Karpas-422 (cell line): ENCODE measurements around the gene WWOX. TPM values are rescaled to one million over a fixed set of nuclear protein-coding genes. Genes with fewer than 3 reads are reported as not detected.

Experiments used
- DNase-seq: peaks from one replicate; pipeline ENCODE4 v3.0.0-alpha.2; 2015
- H2AFZ ChIP-seq: fragments of 200-600 bp; sonication (generic); 2 replicates; pipeline ENCODE4 v1.6.1; 2014; ENCODE audit warnings: antibody characterized with exemption, low read length, mixed read lengths
- H3K27ac ChIP-seq: fragments of 200-600 bp; sonication (generic); 2 replicates; pipeline ENCODE4 v1.5.1; 2014; ENCODE audit warnings: mild to moderate bottlenecking, low read length, moderate library complexity
- H3K27me3 ChIP-seq: fragments of 200-600 bp; sonication (generic); 2 replicates; pipeline ENCODE4 v1.6.1; 2014; ENCODE audit warnings: low read length, mixed read lengths
- H3K36me3 ChIP-seq: fragments of 200-600 bp; sonication (generic); 2 replicates; pipeline ENCODE4 v1.6.1; 2014; ENCODE audit warnings: low read length, mixed read lengths; ENCODE audit not compliant: insufficient read depth
- H3K4me1 ChIP-seq: fragments of 200-600 bp; sonication (generic); 2 replicates; pipeline ENCODE4 v1.6.1; 2014; ENCODE audit warnings: mild to moderate bottlenecking, low read length, mixed read lengths
- H3K4me2 ChIP-seq: fragments of 200-600 bp; sonication (generic); 2 replicates; pipeline ENCODE4 v1.6.1; 2014; ENCODE audit warnings: low read length, low read depth, mild to moderate bottlenecking; ENCODE audit not compliant: poor library complexity, severe bottlenecking
- H3K4me3 ChIP-seq: fragments of 200-600 bp; sonication (generic); 2 replicates; pipeline ENCODE4 v1.5.1; 2014; ENCODE audit warnings: mild to moderate bottlenecking, antibody characterized with exemption, low read length, mixed read lengths
- H3K79me2 ChIP-seq: fragments of 200-600 bp; sonication (generic); 2 replicates; pipeline ENCODE4 v1.6.1; 2014; ENCODE audit warnings: mild to moderate bottlenecking, low read length, mixed read lengths
- H3K9ac ChIP-seq: fragments of 200-600 bp; sonication (generic); 2 replicates; pipeline ENCODE4 v1.6.0; 2014; ENCODE audit warnings: low read length
- H3K9me2 ChIP-seq: fragments of 200-600 bp; sonication (generic), shearing (Covaris generic); replicated peaks from 2 replicates; pipeline ENCODE4 v1.6.0; 2014; ENCODE audit warnings: mild to moderate bottlenecking, low read length, moderate library complexity; ENCODE audit not compliant: insufficient read depth
- H3K9me3 ChIP-seq: fragments of 300-700, 200-600 bp; sonication (generic); 2 replicates; pipeline ENCODE4 v1.6.1; 2014; ENCODE audit warnings: low read length, mixed read lengths
- H4K20me1 ChIP-seq: fragments of 200-600 bp; sonication (generic); 2 replicates; pipeline ENCODE4 v1.6.1; 2014; ENCODE audit warnings: mild to moderate bottlenecking, antibody characterized with exemption, low read length, low read depth; ENCODE audit not compliant: insufficient read depth
- total RNA-seq: library from RNA; depleted of rRNA; stranded (reverse); fragments of >200 nt; shearing (Covaris generic); gene quantifications from 2 replicates; pipeline ENCODE4 v1.2.3, GENCODE V29; 2014; ENCODE audit warnings: low replicate concordance

Gene WWOX
- total RNA-seq, 1 experiment from 2014 or later = 66.2 TPM

GRCh38 chr16:78283548-78284251, 184.2 kb downstream of the WWOX start:
- Histone ChIP-seq H3K9ac (no peak overlapping the region), H3K9me3 (no peaks in the 10 kb centered on the region), H3K4me1 (no peaks in the 10 kb centered on the region), H3K27ac (no peak overlapping the region), H3K79me2 (no peaks in the 10 kb centered on the region), H3K27me3 (no peaks in the 10 kb centered on the region), H3K36me3 (no peaks in the 10 kb centered on the region), H3K9me2 (no peaks in the 10 kb centered on the region), H2AFZ (no peak overlapping the region), H3K4me3 (no peak overlapping the region), H3K4me2 (no peak overlapping the region), H4K20me1 (no peaks in the 10 kb centered on the region)
- no peak for DNase-seq

GRCh38 chr16:78284326-78284725, 184.9 kb downstream of the WWOX start:
- H4K20me1 ChIP-seq = no peaks in the 10 kb centered on the region
- no peaks in the 10 kb centered on the region for H3K9me2 ChIP-seq
- H3K4me2 ChIP-seq = no peak overlapping the region
- no peaks in the 10 kb centered on the region for H3K27me3 ChIP-seq
- H3K9ac ChIP-seq = no peak overlapping the region
- no peaks in the 10 kb centered on the region for H3K9me3 ChIP-seq
- no peak overlapping the region for H3K4me3 ChIP-seq
- DNase-seq = no peak
- no peaks in the 10 kb centered on the region for H3K36me3 ChIP-seq
- H2AFZ ChIP-seq = no peak overlapping the region
- no peak overlapping the region for H3K27ac ChIP-seq
- no peaks in the 10 kb centered on the region for H3K4me1 ChIP-seq
- no peaks in the 10 kb centered on the region for H3K79me2 ChIP-seq

GRCh38 chr16:78284957-78285434, 185.5 kb downstream of the WWOX start:
- no peaks in the 10 kb centered on the region for H3K4me1 ChIP-seq
- H3K9ac ChIP-seq = no peak overlapping the region
- no peaks in the 10 kb centered on the region for H3K36me3 ChIP-seq
- no peak overlapping the region for H3K27ac ChIP-seq
- H2AFZ ChIP-seq = no peak overlapping the region
- no peaks in the 10 kb centered on the region for H3K9me3 ChIP-seq
- H3K9me2 ChIP-seq = no peaks in the 10 kb centered on the region
- no peaks in the 10 kb centered on the region for H3K27me3 ChIP-seq
- no peaks in the 10 kb centered on the region for H4K20me1 ChIP-seq
- H3K4me3 ChIP-seq = no peak overlapping the region
- no peak for DNase-seq
- H3K79me2 ChIP-seq = no peaks in the 10 kb centered on the region
- H3K4me2 ChIP-seq = no peak overlapping the region

DNA sequence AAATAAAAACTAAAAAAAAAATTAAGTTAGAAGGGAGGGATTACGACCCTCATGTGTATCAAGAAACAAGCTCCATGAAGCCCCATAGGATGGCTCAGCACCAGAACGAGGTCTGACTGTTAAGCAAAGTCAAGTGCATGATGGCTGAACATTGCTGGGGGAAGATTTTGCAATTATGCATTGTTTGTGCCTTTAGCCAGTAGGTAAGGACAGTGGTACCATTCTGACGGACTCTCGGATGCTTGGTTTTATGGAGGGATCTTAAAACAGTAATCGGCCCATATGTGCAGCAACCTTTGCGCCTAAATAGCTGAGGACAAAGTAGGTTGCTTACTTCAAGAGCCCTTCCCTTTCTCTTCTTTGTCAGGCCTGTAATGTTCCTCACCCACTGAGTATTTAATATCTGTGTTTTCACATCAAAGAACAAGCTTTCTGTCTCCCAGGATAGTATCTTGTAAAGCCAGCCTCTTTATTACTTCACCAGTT, 186.0 kb downstream of the WWOX start:
- H3K27me3 ChIP-seq = no peaks in the 10 kb centered on the region
- H2AFZ ChIP-seq = no peak overlapping the region
- no peaks in the 10 kb centered on the region for H3K4me1 ChIP-seq
- no peak overlapping the region for H3K27ac ChIP-seq
- H3K4me2 ChIP-seq = no peak overlapping the region
- no peaks in the 10 kb centered on the region for H3K79me2 ChIP-seq
- no peaks in the 10 kb centered on the region for H3K36me3 ChIP-seq
- H3K4me3 ChIP-seq = no peak overlapping the region
- H3K9me3 ChIP-seq = no peaks in the 10 kb centered on the region
- no peak overlapping the region for H3K9ac ChIP-seq
- no peaks in the 10 kb centered on the region for H3K9me2 ChIP-seq
- no peaks in the 10 kb centered on the region for H4K20me1 ChIP-seq
- DNase-seq = no peak

GRCh38 chr16:78286065-78286464, 186.6 kb downstream of the WWOX start:
- Histone ChIP-seq H3K27ac (no peak overlapping the region), H3K4me1 (no peaks in the 10 kb centered on the region), H3K4me2 (no peak overlapping the region), H3K36me3 (no peaks in the 10 kb centered on the region), H2AFZ (no peak overlapping the region), H3K4me3 (no peak overlapping the region), H3K9ac (no peak overlapping the region), H3K9me2 (no peaks in the 10 kb centered on the region), H3K27me3 (no peaks in the 10 kb centered on the region), H3K79me2 (no peaks in the 10 kb centered on the region), H4K20me1 (no peaks in the 10 kb centered on the region), H3K9me3 (no peaks in the 10 kb centered on the region)
- DNase-seq = no peak

GRCh38 chr16:78288888-78289287, 189.4 kb downstream of the WWOX start:
- Histone ChIP-seq H3K9me3 (no peaks in the 10 kb centered on the region), H3K9ac (no peak overlapping the region), H3K27ac (no peak overlapping the region), H3K79me2 (no peaks in the 10 kb centered on the region), H4K20me1 (no peaks in the 10 kb centered on the region), H3K4me1 (no peaks in the 10 kb centered on the region), H3K9me2 (no peaks in the 10 kb centered on the region), H3K36me3 (no peaks in the 10 kb centered on the region), H3K4me2 (no peak overlapping the region), H3K27me3 (no peaks in the 10 kb centered on the region), H3K4me3 (no peak overlapping the region), H2AFZ (no peak overlapping the region)
- no peak for DNase-seq

DNA sequence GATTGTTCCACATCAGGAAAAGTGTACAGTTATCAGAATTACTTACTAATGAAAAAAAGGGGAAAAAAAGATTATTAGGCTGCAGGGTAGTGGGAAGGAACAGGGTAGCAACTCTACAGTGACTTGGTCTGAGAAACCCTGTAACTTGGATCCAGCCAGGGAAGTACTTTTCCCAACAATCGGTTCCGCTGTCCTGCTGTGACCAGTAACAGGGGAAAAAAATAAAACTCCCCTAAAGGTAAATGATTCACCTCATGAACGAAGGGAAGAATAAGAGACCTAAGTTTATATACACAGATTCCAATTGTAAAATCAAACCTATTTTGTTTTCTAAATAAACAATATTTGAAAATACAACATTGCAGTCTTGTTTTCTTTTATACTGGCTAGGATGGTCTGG, 189.9 kb downstream of the WWOX start:
- Histone ChIP-seq H3K9ac (no peak overlapping the region), H3K4me1 (no peaks in the 10 kb centered on the region), H3K36me3 (no peaks in the 10 kb centered on the region), H3K9me2 (no peaks in the 10 kb centered on the region), H4K20me1 (no peaks in the 10 kb centered on the region), H2AFZ (no peak overlapping the region), H3K4me2 (no peak overlapping the region), H3K27ac (no peak overlapping the region), H3K9me3 (no peaks in the 10 kb centered on the region), H3K79me2 (no peaks in the 10 kb centered on the region), H3K27me3 (no peaks in the 10 kb centered on the region), H3K4me3 (no peak overlapping the region)
- DNase-seq = no peak

DNA sequence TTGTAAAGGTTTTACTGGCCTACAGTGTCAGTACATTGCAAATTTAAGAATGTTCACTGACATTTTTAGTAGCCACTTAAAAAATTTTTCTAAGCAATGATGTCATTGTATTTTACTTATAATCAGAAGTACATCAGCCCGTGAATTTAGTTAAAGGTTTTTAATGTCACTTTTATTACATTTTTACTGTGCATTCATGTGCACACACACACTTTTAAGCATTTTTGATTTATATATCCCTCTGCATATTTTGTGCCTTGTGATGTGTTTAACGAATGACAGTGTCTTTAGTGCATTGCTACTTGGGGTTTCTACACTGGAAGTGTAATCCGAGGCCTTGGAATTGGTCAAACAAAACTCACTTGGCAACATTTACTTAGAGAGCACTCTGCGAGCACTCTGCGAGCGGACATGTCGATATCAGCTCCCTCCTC, 190.4 kb downstream of the WWOX start:
- Histone ChIP-seq H3K79me2 (no peaks in the 10 kb centered on the region), H3K9ac (no peak overlapping the region), H4K20me1 (no peaks in the 10 kb centered on the region), H2AFZ (no peak overlapping the region), H3K27me3 (no peaks in the 10 kb centered on the region), H3K4me2 (no peak overlapping the region), H3K4me3 (no peak overlapping the region), H3K9me2 (no peaks in the 10 kb centered on the region), H3K4me1 (no peaks in the 10 kb centered on the region), H3K36me3 (no peaks in the 10 kb centered on the region), H3K27ac (no peak overlapping the region), H3K9me3 (no peaks in the 10 kb centered on the region)
- no peak for DNase-seq
